Measurements from ENCODE around the gene LRIT1. TPM values are rescaled to one million over a fixed set of nuclear protein-coding genes. Genes with fewer than 3 reads are reported as not detected.

Gene LRIT1
- total RNA-seq (2021) = not detected in 2 replicates
- not detected for Bru-seq, nascent RNA
- not detected for BruChase-seq, experiment 1, labeled RNA remaining after a 2-hour chase
- not detected for BruChase-seq, experiment 2, labeled RNA remaining after a 6-hour chase
- long read RNA-seq = 0 reads

- Histone ChIP-seq H3K79me2 (ENCODE audit: low read depth) (no peaks in the 10 kb centered on the region), H3K27me3 (ENCODE audit: insufficient read depth, low read depth) (peaks cover 100% of the 10 kb centered on the region), H3K4me1 (replicated peaks; ENCODE audit: insufficient read depth) (no peaks in the 10 kb centered on the region), H3K36me3 (ENCODE audit: low read depth) (no peaks in the 10 kb centered on the region), H3K4me3 (no peak within 1 kb of the TSS), H3K27ac (no peak within 1 kb of the TSS), H3K4me2 (no peak within 1 kb of the TSS), H4K20me1 (ENCODE audit: insufficient read depth) (no peaks in the 10 kb centered on the region), H2AFZ (no peak within 1 kb of the TSS), H3K9me2 (ENCODE audit: insufficient read depth) (no peaks in the 10 kb centered on the region), H3F3A (ENCODE audit: insufficient read depth, low read depth) (no peaks in the 10 kb centered on the region), H3K9me3 (ENCODE audit: insufficient read depth, low read depth) (no peaks in the 10 kb centered on the region; the same call in 1 of the 2 replicates)
- BruUV-seq (replicated peaks) = no TSS peak
- TF ChIP-seq, protein P1, sequence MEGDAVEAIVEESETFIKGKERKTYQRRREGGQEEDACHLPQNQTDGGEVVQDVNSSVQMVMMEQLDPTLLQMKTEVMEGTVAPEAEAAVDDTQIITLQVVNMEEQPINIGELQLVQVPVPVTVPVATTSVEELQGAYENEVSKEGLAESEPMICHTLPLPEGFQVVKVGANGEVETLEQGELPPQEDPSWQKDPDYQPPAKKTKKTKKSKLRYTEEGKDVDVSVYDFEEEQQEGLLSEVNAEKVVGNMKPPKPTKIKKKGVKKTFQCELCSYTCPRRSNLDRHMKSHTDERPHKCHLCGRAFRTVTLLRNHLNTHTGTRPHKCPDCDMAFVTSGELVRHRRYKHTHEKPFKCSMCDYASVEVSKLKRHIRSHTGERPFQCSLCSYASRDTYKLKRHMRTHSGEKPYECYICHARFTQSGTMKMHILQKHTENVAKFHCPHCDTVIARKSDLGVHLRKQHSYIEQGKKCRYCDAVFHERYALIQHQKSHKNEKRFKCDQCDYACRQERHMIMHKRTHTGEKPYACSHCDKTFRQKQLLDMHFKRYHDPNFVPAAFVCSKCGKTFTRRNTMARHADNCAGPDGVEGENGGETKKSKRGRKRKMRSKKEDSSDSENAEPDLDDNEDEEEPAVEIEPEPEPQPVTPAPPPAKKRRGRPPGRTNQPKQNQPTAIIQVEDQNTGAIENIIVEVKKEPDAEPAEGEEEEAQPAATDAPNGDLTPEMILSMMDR (conservative IDR thresholded peaks at IDR 0.05) = no peak
- no peak for TF ChIP-seq EZH2 (IDR thresholded peaks at IDR 0.05; ENCODE audit: low read depth)
- POLR2A ChIA-PET (ENCODE audit: unreplicated experiment) = no interaction called here
- CTCF ChIA-PET = no interaction called here
- DNase-seq = no peak
- intact Hi-C loops (cut with micrococcal nuclease; ENCODE audit: unreplicated experiment) = no loop called here
These were observed at the start of gene LRIT1 for GRCh38 chr10:84241185-84241790. TSS of gene LRIT1 (minus strand) at chr10:84241546. CDS start at chr10:84241439, 107 bp downstream.

- Histone ChIP-seq H3K9me2 (ENCODE audit: insufficient read depth) (no peaks in the 10 kb centered on the region), H3K27ac (no peak overlapping the region), H3K4me1 (replicated peaks; ENCODE audit: insufficient read depth) (no peaks in the 10 kb centered on the region), H2AFZ (no peak overlapping the region), H3F3A (ENCODE audit: insufficient read depth, low read depth) (no peaks in the 10 kb centered on the region), H3K27me3 (ENCODE audit: insufficient read depth, low read depth) (peaks cover 31% of the 10 kb centered on the region), H3K36me3 (ENCODE audit: low read depth) (no peaks in the 10 kb centered on the region), H3K9me3 (ENCODE audit: insufficient read depth, low read depth) (no peaks in the 10 kb centered on the region), H3K79me2 (ENCODE audit: low read depth) (no peaks in the 10 kb centered on the region), H3K4me3 (no peak overlapping the region), H4K20me1 (ENCODE audit: insufficient read depth) (no peaks in the 10 kb centered on the region), H3K4me2 (no peak overlapping the region)
- POLR2A ChIA-PET (ENCODE audit: unreplicated experiment) = no interaction called here
- no peak for TF ChIP-seq EZH2 (IDR thresholded peaks at IDR 0.05; ENCODE audit: low read depth)
- TF ChIP-seq, protein P1 (conservative IDR thresholded peaks at IDR 0.05) = no peak
- CTCF ChIA-PET = no interaction called here
- DNase-seq = no peak
- no TSS peak for BruUV-seq (replicated peaks)
- intact Hi-C loops (cut with micrococcal nuclease; ENCODE audit: unreplicated experiment) = no loop called here
These were observed 48.9 kb upstream of the LRIT1 start for GRCh38 chr10:84290235-84290634.

- POLR2A ChIA-PET (ENCODE audit: unreplicated experiment) = no interaction called here
- Histone ChIP-seq H3K9me2 (ENCODE audit: insufficient read depth) (no peaks in the 10 kb centered on the region), H3K36me3 (ENCODE audit: low read depth) (no peaks in the 10 kb centered on the region), H3K9me3 (ENCODE audit: insufficient read depth, low read depth) (no peaks in the 10 kb centered on the region), H3K79me2 (ENCODE audit: low read depth) (no peaks in the 10 kb centered on the region), H3K27me3 (ENCODE audit: insufficient read depth, low read depth) (peaks cover 31% of the 10 kb centered on the region), H4K20me1 (ENCODE audit: insufficient read depth) (no peaks in the 10 kb centered on the region), H2AFZ (no peak overlapping the region), H3F3A (ENCODE audit: insufficient read depth, low read depth) (no peaks in the 10 kb centered on the region), H3K4me2 (no peak overlapping the region), H3K4me1 (replicated peaks; ENCODE audit: insufficient read depth) (no peaks in the 10 kb centered on the region), H3K27ac (no peak overlapping the region), H3K4me3 (no peak overlapping the region)
- intact Hi-C loops (cut with micrococcal nuclease; ENCODE audit: unreplicated experiment) = no loop called here
- no peak for DNase-seq
- no peak for TF ChIP-seq EZH2 (IDR thresholded peaks at IDR 0.05; ENCODE audit: low read depth)
- TF ChIP-seq, protein P1 (conservative IDR thresholded peaks at IDR 0.05) = no peak
- no TSS peak for BruUV-seq (replicated peaks)
- CTCF ChIA-PET = no interaction called here
These were observed 48.3 kb upstream of the LRIT1 start for GRCh38 chr10:84289521-84290200.

Data from PC-9 (cell line).